Panc1 (cell line): Measurements from ENCODE around the gene GUCY1B1. TPM values are rescaled to one million over a fixed set of nuclear protein-coding genes. Genes with fewer than 3 reads are reported as not detected.

ENCODE experiments used
- ATAC-seq: fragments of 200-7000 bp; cut with Tn5 transposase; 2 replicates; pipeline ENCODE4 v1.9.1; 2020; ENCODE audit warnings: mild to moderate bottlenecking, moderate library complexity
- BruUV-seq: library from RNA; stranded (reverse); fragments of 400-500 nt; replicated peaks from 2 replicates; lab custom pipeline; 2021; lab: Mats Ljungman, UMichigan
- CTCF ChIA-PET: fragments of 300-600 bp; sonication (Branson Sonifier 250); formaldehyde crosslinking; loops from one replicate; lab custom pipeline; 2022; ENCODE audit warnings: antibody characterized with exemption; lab: Charles Lee
- POLR2A ChIA-PET: fragments of 300-600 bp; sonication (Branson Sonifier 250); formaldehyde crosslinking; loops from one replicate; lab custom pipeline; 2022; ENCODE audit warnings: antibody characterized with exemption; lab: Charles Lee
- DNase-seq: peaks from one replicate; pipeline ENCODE4 v3.0.0-alpha.2; 2010; ENCODE audit warnings: low read depth, low spot score
- H3K27ac ChIP-seq: 2 replicates; pipeline ENCODE4 v1.5.1; 2011; ENCODE audit warnings: mild to moderate bottlenecking, low read length, inconsistent platforms
- H3K27me3 ChIP-seq: fragments of 200-500 bp; sonication (Bioruptor generic); 2 replicates; pipeline ENCODE4 v1.6.0; 2014; ENCODE audit warnings: low read length, inconsistent platforms; ENCODE audit not compliant: control insufficient read depth, insufficient read depth
- H3K36me3 ChIP-seq: fragments of 200-500 bp; sonication (Bioruptor generic); 2 replicates; pipeline ENCODE4 v1.5.1; 2014; ENCODE audit warnings: inconsistent platforms, mild to moderate bottlenecking, low read length, moderate library complexity; ENCODE audit not compliant: control insufficient read depth, insufficient read depth
- H3K4me1 ChIP-seq: 2 replicates; pipeline ENCODE4 v1.5.1; 2011; ENCODE audit warnings: inconsistent platforms, mild to moderate bottlenecking, low read length, moderate library complexity; ENCODE audit not compliant: control insufficient read depth, insufficient read depth
- H3K4me3 ChIP-seq, 2 experiments: 2 replicates each; pipeline ENCODE4 v1.5.1; 2011 to 2012; ENCODE audit warnings: low read depth in 2 of 2, low read length in 2 of 2, mild to moderate bottlenecking in 2 of 2, inconsistent platforms in 1 of 2, moderate library complexity in 1 of 2
- H3K9me3 ChIP-seq: fragments of 200-500 bp; sonication (Bioruptor generic); 2 replicates; pipeline ENCODE4 v1.5.1; 2014; ENCODE audit warnings: low read depth, mild to moderate bottlenecking, inconsistent platforms, low read length, moderate library complexity; ENCODE audit not compliant: control insufficient read depth, insufficient read depth
- CTCF ChIP-seq: fragments of 450-650 bp; IDR thresholded peaks from 2 replicates; pipeline ENCODE4 v1.5.1; 2017; ENCODE audit warnings: mild to moderate bottlenecking
- POLR2AphosphoS5 ChIP-seq: IDR thresholded peaks from 2 replicates; pipeline ENCODE4 v1.6.1; 2012; ENCODE audit warnings: mild to moderate bottlenecking, low read depth, low read length, moderate library complexity
- REST ChIP-seq, 2 experiments: IDR thresholded peaks; 2 replicates each; pipeline ENCODE4 v1.6.1; 2011 to 2012; ENCODE audit warnings: low read depth in 2 of 2, control low read depth in 1 of 2, low read length in 1 of 2, mild to moderate bottlenecking in 1 of 2, moderate library complexity in 1 of 2; ENCODE audit not compliant: insufficient read depth in 1 of 2
- SIN3A ChIP-seq: IDR thresholded peaks from 2 replicates; pipeline ENCODE4 v1.6.1; 2012; ENCODE audit warnings: low read depth, mild to moderate bottlenecking, low read length, moderate library complexity, borderline replicate concordance; ENCODE audit not compliant: insufficient read depth
- TCF7L2 ChIP-seq: IDR thresholded peaks from 2 replicates; pipeline ENCODE4 v1.6.1; 2011; ENCODE audit warnings: mild to moderate bottlenecking, low read depth, low read length, inconsistent platforms
- in situ Hi-C: cut with HindIII; loops from 2 replicates; pipeline ENCODE4 v1.10.0; 2016; ENCODE audit warnings: low sequenced_read_pairs, low pct_unique_long_range_greater_than_20kb
- intact Hi-C: fragments of 100-400 bp; cut with micrococcal nuclease; formaldehyde crosslinking; loops from one replicate; pipeline ENCODE4 v1.10.0; 2022; ENCODE audit not compliant: unreplicated experiment
- total RNA-seq: library from RNA; stranded (reverse); gene quantifications from one replicate; pipeline ENCODE4 v1.2.1, GENCODE V29; 2021; ENCODE audit not compliant: unreplicated experiment

GUCY1B1 gene
- total RNA-seq, 1 experiment from 2014 or later: 0.36 TPM

GRCh38 chr4:155780775-155781174 is 22.0 kb downstream of the GUCY1B1 start:
- no peaks in the 10 kb centered on the region for H3K9me3 ChIP-seq
- no peaks in the 10 kb centered on the region for H3K36me3 ChIP-seq
- in situ Hi-C loops (no loop called here), intact Hi-C loops (loop anchor here (10.0 kb wide), 1 partner anchor 976 kb away; no protein-coding TSS in a partner anchor)
- no TSS peak for BruUV-seq
- no peak overlapping the region for H3K27ac ChIP-seq
- no peaks in the 10 kb centered on the region for H3K4me1 ChIP-seq
- ATAC-seq (no peak), DNase-seq (no peak)
- POLR2A ChIA-PET: no interaction called here
- H3K27me3 ChIP-seq: no peaks in the 10 kb centered on the region
- H3K4me3 ChIP-seq: no peak overlapping the region
- no peak for TF ChIP-seq CTCF
- TF ChIP-seq TCF7L2: no peak
- TF ChIP-seq POLR2AphosphoS5: no peak
- no peak for TF ChIP-seq SIN3A
- no peak for TF ChIP-seq REST (IDR thresholded peaks at IDR 0.05; ENCODE audit: insufficient read depth in 1 of 2, low read depth in 2 of 2, low read length in 1 of 2)
- CTCF ChIA-PET: no interaction called here

GRCh38 chr4:155781249-155781831 is 22.5 kb downstream of the GUCY1B1 start:
- ChIA-PET POLR2A (no interaction called here), CTCF (no interaction called here)
- Histone ChIP-seq H3K4me1 (no peaks in the 10 kb centered on the region), H3K9me3 (no peaks in the 10 kb centered on the region), H3K36me3 (no peaks in the 10 kb centered on the region), H3K27ac (no peak overlapping the region), H3K27me3 (no peaks in the 10 kb centered on the region), H3K4me3 (no peak overlapping the region)
- TF ChIP-seq SIN3A (no peak), REST (IDR thresholded peaks at IDR 0.05; ENCODE audit: insufficient read depth in 1 of 2, low read depth in 2 of 2, low read length in 1 of 2) (no peak), TCF7L2 (no peak), POLR2AphosphoS5 (no peak), CTCF (no peak)
- in situ Hi-C loops: no loop called here
- ATAC-seq (no peak), DNase-seq (no peak)
- intact Hi-C loops: loop anchor here (10.0 kb wide), 1 partner anchor 977 kb away; no protein-coding TSS in a partner anchor
- no TSS peak for BruUV-seq
